IMR-90 (cell line): Measurements from ENCODE around the gene TTC31. TPM values are rescaled to one million over a fixed set of nuclear protein-coding genes. Genes with fewer than 3 reads are reported as not detected.

Experiments
- POLR2A ChIP-seq: IDR thresholded peaks from 2 replicates; pipeline ENCODE4 v1.6.1; 2012; ENCODE audit warnings: mild to moderate bottlenecking, low read depth, low read length
- RCOR1 ChIP-seq: IDR thresholded peaks from 2 replicates; pipeline ENCODE4 v1.6.1; 2012; ENCODE audit warnings: mild to moderate bottlenecking, low read length, improper control_type of control experiment; ENCODE audit not compliant: insufficient replicate concordance
- RFX5 ChIP-seq: IDR thresholded peaks from 2 replicates; pipeline ENCODE4 v1.8.0; 2012; ENCODE audit warnings: low read depth, mild to moderate bottlenecking, low read length, moderate library complexity
- polyA plus RNA-seq, 3 experiments: library from polyadenylated mRNA; depleted of rRNA; stranded (reverse); fragments of >200 nt; gene quantifications; 2 replicates each; pipeline ENCODE4 v1.2.3, GENCODE V29; 2012; ENCODE audit warnings: low replicate concordance in 1 of 3
- total RNA-seq: library from RNA; depleted of rRNA; stranded (reverse); fragments of >200 nt; gene quantifications from 2 replicates; pipeline ENCODE4 v1.2.3, GENCODE V29; 2012

Gene TTC31
- total and polyA plus RNA-seq, 2 of the 4 experiments (the other 2 are of a cell fraction) = 6.3 to 18.8 TPM

GRCh38 chr2:74502720-74503505 lies 20.0 kb downstream of the TTC31 start (continued):
- TF ChIP-seq POLR2A = peak; percentile 43; the same call in 1 of the 2 replicates
- no peak for TF ChIP-seq RCOR1
- TF ChIP-seq RFX5 = no peak
